Measurements from ENCODE around the gene CPA3. TPM values are rescaled to one million over a fixed set of nuclear protein-coding genes. Genes with fewer than 3 reads are reported as not detected.

Gene CPA3
- total RNA-seq, 2 donors from 2014 or later: not detected

DNA sequence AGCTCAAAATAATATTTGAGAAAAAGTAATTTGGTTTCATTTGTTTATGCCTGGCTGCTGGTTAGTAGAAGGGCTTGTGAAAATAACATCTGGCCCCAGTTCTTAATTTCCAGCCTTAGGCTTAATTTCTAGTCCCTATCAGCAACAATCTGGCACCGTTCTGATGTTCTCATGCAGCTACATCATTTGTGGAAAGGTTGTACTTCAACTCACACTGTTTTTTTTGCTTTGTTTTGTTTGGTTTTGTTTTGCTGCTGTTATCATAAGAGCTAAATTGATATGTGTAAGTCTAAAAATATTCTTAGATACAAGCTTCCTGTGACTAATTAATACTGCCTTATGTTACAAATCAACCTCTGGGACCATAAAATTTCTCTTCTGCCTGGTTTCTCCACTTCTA is 8.9 kb downstream of the CPA3 start:
- Mint-ChIP-seq H3K9me3 (no peaks in the 10 kb centered on the region), H3K27ac (no peak overlapping the region), H3K27me3 (ENCODE audit: low read depth) (peaks cover 8% of the 10 kb centered on the region), H3K36me3 (ENCODE audit: insufficient read depth in 2 of 2) (no peaks in the 10 kb centered on the region), H3K4me1 (ENCODE audit: low read depth) (no peaks in the 10 kb centered on the region), H3K4me3 (no peak overlapping the region)
- ATAC-seq (replicated peaks in 1 of 2) (no peak), DNase-seq (no peak)

DNA sequence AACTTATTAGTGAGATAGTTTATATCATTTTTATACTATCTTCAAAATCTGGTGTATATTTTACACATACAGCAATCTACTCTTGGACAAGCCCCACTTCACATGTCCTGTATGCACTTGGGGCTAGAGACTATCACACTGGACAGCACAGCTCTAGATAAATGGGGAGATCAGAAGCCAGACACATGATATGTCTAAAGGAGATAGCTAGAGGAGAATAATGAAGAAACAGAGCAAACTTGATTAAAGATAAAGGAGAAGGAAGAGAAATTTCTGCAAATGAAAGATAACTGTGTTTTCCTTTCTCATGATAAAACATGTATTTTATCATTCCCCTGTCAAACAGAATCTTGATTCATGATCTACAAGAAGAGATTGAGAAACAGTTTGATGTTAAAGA is 13.0 kb downstream of the CPA3 start:
- H3K36me3 Mint-ChIP-seq (ENCODE audit: insufficient read depth in 2 of 2): no peaks in the 10 kb centered on the region
- no peak for ATAC-seq (replicated peaks in 1 of 2)

DNA sequence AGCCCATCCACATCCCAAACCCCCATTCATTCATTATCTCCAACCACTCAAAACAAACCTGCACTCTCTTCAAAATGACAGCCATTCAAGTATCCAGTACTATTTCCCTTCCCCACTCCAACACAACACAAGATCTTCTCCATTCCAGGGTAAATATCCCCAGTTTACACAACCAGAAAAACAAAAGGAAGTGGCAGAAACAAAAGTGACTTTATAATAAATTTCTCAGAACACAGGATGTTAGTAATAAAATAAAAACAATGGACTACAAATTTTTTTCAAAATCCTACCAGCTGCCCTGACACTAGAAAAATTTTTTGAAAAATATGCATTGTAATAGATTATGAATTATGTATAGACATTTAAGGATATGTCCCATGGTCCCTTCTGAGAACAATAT is 14.2 kb downstream of the CPA3 start:
- ATAC-seq (replicated peaks in 1 of 2) (no peak), DNase-seq (no peak)
- no peaks in the 10 kb centered on the region for H3K4me1 Mint-ChIP-seq (ENCODE audit: low read depth)
- no peak overlapping the region for H3K27ac Mint-ChIP-seq
- no peaks in the 10 kb centered on the region for H3K9me3 Mint-ChIP-seq
- H3K36me3 Mint-ChIP-seq (ENCODE audit: insufficient read depth in 2 of 2): no peaks in the 10 kb centered on the region
- H3K27me3 Mint-ChIP-seq (ENCODE audit: low read depth): peaks cover 8% of the 10 kb centered on the region
- no peak overlapping the region for H3K4me3 Mint-ChIP-seq

More for the DNA sequence above, 13.0 kb downstream of the CPA3 start:
- Mint-ChIP-seq H3K4me1 (ENCODE audit: low read depth) (no peaks in the 10 kb centered on the region), H3K4me3 (no peak overlapping the region), H3K9me3 (no peaks in the 10 kb centered on the region), H3K27me3 (ENCODE audit: low read depth) (peaks cover 8% of the 10 kb centered on the region), H3K27ac (no peak overlapping the region)
- no peak for DNase-seq

DNA sequence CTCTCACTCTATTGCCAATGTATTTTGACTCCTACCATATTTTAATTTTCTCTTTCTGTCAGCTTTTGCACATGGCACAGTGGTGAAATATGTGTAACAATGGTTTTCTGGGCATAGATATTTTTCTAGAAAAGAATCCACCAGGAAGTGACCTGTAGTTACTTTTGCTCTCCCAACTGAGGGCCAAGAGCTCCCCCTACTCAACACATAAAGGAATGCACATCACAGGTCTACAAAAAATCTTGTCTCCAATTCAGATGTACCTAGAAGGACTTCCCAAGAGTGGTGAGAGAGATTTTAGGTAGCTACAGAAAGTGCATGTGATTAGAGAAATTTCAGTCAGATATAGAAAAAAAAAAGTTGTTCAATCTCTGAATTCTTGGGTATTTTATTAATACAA is 15.6 kb downstream of the CPA3 start:
- Mint-ChIP-seq H3K4me3 (no peak overlapping the region), H3K4me1 (ENCODE audit: low read depth) (no peaks in the 10 kb centered on the region), H3K27ac (no peak overlapping the region), H3K9me3 (no peaks in the 10 kb centered on the region), H3K27me3 (ENCODE audit: low read depth) (peaks cover 8% of the 10 kb centered on the region), H3K36me3 (ENCODE audit: insufficient read depth in 2 of 2) (no peaks in the 10 kb centered on the region)
- DNase-seq (no peak), ATAC-seq (replicated peaks in 1 of 2) (no peak)

DNA sequence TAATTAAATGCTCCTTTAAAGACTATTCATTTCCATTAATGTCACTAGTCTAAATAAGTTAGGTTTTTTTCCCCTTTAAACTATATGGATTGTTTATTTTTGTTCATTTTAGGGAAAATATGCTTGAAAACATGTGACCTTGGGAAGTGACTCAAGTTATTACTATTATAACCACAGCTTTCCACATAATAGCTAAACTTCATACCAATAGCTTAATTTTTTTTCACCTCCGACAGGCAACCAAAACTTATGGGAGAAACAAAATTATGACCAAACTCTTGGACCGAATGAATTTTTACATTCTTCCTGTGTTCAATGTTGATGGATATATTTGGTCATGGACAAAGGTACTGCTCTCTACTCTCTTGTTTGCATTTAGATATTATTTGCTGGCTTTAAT is 16.2 kb downstream of the CPA3 start:
- Mint-ChIP-seq H3K9me3 (no peaks in the 10 kb centered on the region), H3K4me3 (no peak overlapping the region), H3K27me3 (ENCODE audit: low read depth) (peaks cover 8% of the 10 kb centered on the region), H3K36me3 (ENCODE audit: insufficient read depth in 2 of 2) (no peaks in the 10 kb centered on the region), H3K27ac (no peak overlapping the region), H3K4me1 (ENCODE audit: low read depth) (no peaks in the 10 kb centered on the region)
- no peak for ATAC-seq (replicated peaks in 1 of 2)
- DNase-seq: no peak

DNA sequence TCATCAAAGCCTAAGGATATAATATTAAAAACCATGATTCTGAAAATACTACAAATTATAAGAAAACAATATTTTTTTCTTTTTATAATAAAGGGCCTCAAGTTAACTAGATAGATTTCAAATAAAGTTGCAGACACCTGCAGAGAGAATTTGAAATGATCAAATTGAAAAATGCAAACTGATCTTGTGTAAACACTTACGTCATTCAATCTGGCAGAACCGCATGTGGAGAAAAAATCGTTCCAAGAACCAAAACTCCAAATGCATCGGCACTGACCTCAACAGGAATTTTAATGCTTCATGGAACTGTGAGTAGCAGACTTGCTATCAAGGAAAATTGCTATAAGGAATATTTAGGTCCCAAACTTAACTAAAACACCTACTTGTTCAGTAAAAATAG is 17.2 kb downstream of the CPA3 start:
- Mint-ChIP-seq H3K27ac (no peak overlapping the region), H3K4me3 (no peak overlapping the region), H3K36me3 (ENCODE audit: insufficient read depth in 2 of 2) (no peaks in the 10 kb centered on the region), H3K27me3 (ENCODE audit: low read depth) (peaks cover 8% of the 10 kb centered on the region), H3K4me1 (ENCODE audit: low read depth) (no peaks in the 10 kb centered on the region), H3K9me3 (no peaks in the 10 kb centered on the region)
- no peak for DNase-seq
- ATAC-seq (replicated peaks in 1 of 2): no peak

DNA sequence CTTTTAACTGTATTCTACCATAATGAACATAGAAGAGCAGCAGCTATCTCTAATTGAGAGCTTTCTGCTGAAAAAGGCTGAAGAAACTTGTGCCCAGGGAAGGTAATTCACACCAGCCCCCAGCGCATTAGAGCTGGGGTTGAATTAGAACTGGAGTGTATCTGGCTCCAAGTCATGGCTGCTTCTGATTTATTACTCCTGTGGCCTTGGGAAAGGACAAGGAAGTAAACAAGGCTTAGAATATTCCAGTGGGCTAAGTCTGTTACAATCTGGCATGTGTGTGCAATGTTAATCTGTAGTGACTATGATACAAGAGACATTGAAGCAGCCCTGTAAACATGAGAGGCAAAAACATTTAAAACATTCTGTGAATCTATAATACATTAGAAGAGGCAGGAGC is 18.1 kb downstream of the CPA3 start:
- Mint-ChIP-seq H3K9me3 (no peaks in the 10 kb centered on the region), H3K27me3 (ENCODE audit: low read depth) (peaks cover 6% of the 10 kb centered on the region), H3K4me1 (ENCODE audit: low read depth) (no peaks in the 10 kb centered on the region), H3K36me3 (ENCODE audit: insufficient read depth in 2 of 2) (no peaks in the 10 kb centered on the region), H3K27ac (no peak overlapping the region), H3K4me3 (no peak overlapping the region)
- no peak for DNase-seq
- ATAC-seq (replicated peaks in 1 of 2): no peak

DNA sequence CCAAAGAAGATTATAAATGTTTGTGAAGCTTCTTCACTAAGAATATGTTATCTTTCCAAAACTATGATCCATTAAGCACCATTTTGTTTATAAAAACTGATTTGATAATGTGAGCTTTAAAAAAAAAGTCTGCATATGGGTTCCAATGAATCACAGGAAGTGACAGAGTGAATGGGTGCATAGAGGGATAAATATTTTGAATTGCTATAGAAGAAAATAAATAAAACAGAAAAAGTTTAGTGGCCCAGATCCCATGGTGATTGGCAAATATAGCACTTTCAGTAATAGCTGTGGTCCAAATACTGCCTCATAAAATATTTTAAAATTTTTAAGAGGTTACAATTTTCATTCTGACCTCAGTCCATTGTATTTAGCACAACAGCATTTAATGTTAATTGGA is 19.2 kb downstream of the CPA3 start:
- no peaks in the 10 kb centered on the region for H3K9me3 Mint-ChIP-seq
- DNase-seq (no peak), ATAC-seq (replicated peaks in 1 of 2) (no peak)
- H3K4me3 Mint-ChIP-seq: no peak overlapping the region
- H3K27me3 Mint-ChIP-seq (ENCODE audit: low read depth): peaks cover 6% of the 10 kb centered on the region
- no peak overlapping the region for H3K27ac Mint-ChIP-seq
- H3K4me1 Mint-ChIP-seq (ENCODE audit: low read depth): no peaks in the 10 kb centered on the region
- H3K36me3 Mint-ChIP-seq (ENCODE audit: insufficient read depth in 2 of 2): no peaks in the 10 kb centered on the region

DNA sequence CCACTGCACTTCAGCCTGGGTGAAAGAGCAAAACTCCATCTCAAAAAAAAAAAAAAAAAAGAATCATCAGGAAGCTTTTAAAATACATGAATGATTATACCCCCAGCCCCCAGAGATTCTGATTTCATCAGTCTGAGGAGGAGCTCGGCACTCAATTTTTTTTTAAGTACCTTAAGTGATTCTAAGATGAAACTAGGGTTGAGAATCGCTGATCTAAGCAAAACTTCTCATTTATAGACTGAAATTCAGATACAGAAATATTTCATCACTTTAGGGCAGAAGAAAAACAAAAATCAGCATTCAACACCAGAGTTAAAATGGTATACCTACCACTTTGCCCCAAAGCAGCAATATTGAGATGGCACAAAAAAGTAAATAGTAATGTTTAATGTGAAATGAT is 24.7 kb downstream of the CPA3 start:
- H3K36me3 Mint-ChIP-seq (ENCODE audit: insufficient read depth in 2 of 2): peaks cover 0 to 1% of the 10 kb centered on the region in 2 donors
- ATAC-seq (replicated peaks in 1 of 2): no peak

DNA sequence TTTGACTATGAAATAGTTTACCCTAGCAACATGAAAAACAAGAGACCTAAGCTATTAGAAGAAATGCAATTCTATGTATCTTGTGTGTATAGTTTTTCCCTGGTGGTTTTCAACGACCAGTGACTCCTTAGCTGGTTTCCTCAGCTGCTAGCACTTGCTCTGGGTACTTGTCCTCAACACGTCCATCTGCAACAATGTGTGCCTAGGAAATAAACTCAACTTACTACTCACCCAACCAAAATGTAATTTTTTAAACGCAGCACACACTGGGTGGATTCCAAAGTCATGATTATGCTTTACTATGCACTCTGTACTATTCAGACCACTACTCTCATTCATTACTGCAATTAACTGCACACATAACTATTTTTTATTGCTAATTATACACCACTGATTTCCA is 31.0 kb downstream of the CPA3 start:
- H3K4me1 Mint-ChIP-seq (ENCODE audit: low read depth): no peaks in the 10 kb centered on the region
- H3K27ac Mint-ChIP-seq: no peak overlapping the region
- no peaks in the 10 kb centered on the region for H3K9me3 Mint-ChIP-seq
- H3K36me3 Mint-ChIP-seq (ENCODE audit: insufficient read depth in 2 of 2): peaks cover 0 to 1% of the 10 kb centered on the region in 2 donors
- ATAC-seq (replicated peaks in 1 of 2) (no peak), DNase-seq (no peak)
- H3K27me3 Mint-ChIP-seq (ENCODE audit: low read depth): peaks cover 6% of the 10 kb centered on the region
- H3K4me3 Mint-ChIP-seq: no peak overlapping the region

More for the DNA sequence above, 24.7 kb downstream of the CPA3 start:
- Mint-ChIP-seq H3K9me3 (no peaks in the 10 kb centered on the region), H3K27ac (no peak overlapping the region), H3K27me3 (ENCODE audit: low read depth) (peaks cover 6% of the 10 kb centered on the region), H3K4me3 (no peak overlapping the region), H3K4me1 (ENCODE audit: low read depth) (no peaks in the 10 kb centered on the region)
- DNase-seq: no peak

DNA sequence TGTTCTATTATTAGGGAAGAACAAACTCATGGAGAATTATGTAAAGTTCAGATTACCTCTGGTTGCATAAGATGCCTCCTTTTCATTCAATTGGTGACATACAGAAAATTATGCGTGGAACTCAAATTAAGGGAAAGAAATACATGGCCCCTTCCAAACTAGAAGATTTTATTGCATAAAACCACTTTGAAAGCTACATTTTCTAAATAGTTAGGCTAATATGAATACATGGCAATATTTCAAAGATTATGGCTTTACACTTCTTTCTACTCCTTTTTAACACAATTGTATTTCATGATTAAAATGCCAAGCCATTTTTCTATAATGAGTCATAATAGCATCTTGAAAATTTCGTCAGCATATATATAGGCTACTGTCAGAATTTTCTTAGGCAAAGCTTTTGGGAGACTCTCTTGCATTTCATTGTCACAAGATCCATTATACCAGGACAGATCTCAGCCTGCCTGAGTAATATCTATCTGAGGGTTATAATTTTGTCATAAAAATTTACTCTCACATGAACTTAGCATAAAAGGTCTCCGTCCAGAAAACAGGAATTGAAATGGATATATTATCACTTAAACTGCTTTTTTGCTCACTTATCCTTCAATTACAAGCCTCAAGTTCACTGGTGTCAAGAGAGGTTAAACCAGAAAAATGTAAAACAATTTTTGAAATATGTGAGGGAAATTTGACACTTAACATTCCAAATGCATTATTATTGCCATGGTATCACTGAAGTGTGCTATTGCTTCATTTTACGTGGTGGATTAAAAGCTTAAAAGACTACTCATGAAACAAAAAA is 37.1 kb downstream of the CPA3 start:
- Mint-ChIP-seq H3K27ac (no peak overlapping the region), H3K4me1 (ENCODE audit: low read depth) (no peaks in the 10 kb centered on the region), H3K36me3 (ENCODE audit: insufficient read depth in 2 of 2) (no peaks in the 10 kb centered on the region), H3K27me3 (ENCODE audit: low read depth) (peaks cover 21% of the 10 kb centered on the region), H3K9me3 (no peaks in the 10 kb centered on the region), H3K4me3 (no peak overlapping the region)
- DNase-seq: no peak
- no peak for ATAC-seq (replicated peaks in 1 of 2)

DNA sequence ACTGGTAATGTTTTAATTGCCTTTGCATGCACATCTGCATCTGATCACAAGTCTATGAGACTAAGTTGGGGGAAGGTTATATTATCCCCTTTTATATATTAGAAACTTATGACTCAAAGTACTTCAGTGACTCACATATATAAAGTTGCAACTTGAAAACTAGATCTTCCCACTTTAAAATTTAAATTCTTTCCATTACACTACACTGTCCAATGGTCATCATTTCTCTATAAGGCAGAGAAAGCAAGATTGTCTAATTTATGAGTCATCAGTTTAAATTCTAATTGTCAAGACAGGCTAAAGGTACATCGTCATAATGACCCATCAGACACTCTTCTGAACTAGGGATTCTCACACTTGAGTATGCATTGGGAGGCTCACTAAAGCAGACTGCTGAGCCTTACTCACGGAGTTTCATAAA is 37.9 kb downstream of the CPA3 start:
- DNase-seq (no peak), ATAC-seq (replicated peaks in 1 of 2) (no peak)
- no peak overlapping the region for H3K4me3 Mint-ChIP-seq
- peaks cover 15% of the 10 kb centered on the region for H3K27me3 Mint-ChIP-seq (ENCODE audit: low read depth)
- H3K9me3 Mint-ChIP-seq: no peaks in the 10 kb centered on the region
- no peak overlapping the region for H3K27ac Mint-ChIP-seq
- no peaks in the 10 kb centered on the region for H3K36me3 Mint-ChIP-seq (ENCODE audit: insufficient read depth in 2 of 2)
- H3K4me1 Mint-ChIP-seq (ENCODE audit: low read depth): no peaks in the 10 kb centered on the region

DNA sequence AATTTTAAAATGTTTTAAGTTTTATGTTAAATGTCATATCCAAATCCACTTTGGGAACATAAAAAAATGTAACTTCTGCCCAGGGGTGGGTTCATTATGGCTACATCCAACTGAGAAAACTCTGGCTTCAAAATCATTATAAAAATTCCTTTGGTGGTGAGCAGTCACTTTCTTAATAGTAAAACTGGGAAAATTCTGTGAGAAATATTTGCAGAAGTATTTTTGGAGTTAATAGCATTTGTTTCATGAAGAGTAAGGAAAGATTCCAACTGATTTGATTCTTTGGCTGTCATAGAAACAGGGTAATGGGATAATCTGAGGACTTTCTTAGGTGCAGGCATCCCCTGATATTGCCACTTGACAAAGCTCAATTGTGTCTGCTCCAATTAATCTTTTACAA is 38.8 kb downstream of the CPA3 start:
- DNase-seq (no peak), ATAC-seq (replicated peaks in 1 of 2) (no peak)
- Mint-ChIP-seq H3K4me1 (ENCODE audit: low read depth) (no peaks in the 10 kb centered on the region), H3K27ac (no peak overlapping the region), H3K27me3 (ENCODE audit: low read depth) (peaks cover 19% of the 10 kb centered on the region), H3K4me3 (no peak overlapping the region), H3K9me3 (no peaks in the 10 kb centered on the region), H3K36me3 (ENCODE audit: insufficient read depth in 2 of 2) (no peaks in the 10 kb centered on the region)

DNA sequence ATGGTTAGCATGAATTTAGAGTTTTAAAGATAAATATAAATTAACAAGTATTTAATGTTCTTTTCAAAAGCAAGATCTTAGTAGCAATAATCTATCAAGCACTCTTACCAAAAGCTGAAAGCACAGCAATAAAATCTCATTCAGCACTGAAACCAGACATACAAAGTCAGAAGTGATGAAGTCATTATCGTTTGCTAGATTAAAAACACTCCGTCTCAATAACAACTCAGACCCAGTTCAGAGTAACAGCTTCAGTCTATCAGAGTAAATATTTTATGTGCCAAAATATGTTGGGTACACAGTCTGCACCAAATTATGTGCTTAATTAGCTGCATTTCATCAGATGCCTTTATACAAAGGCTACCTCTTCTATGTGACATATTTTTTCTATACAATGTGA is 41.6 kb downstream of the CPA3 start:
- H3K4me1 Mint-ChIP-seq (ENCODE audit: low read depth): no peaks in the 10 kb centered on the region
- DNase-seq (no peak), ATAC-seq (replicated peaks in 1 of 2) (no peak)
- H3K36me3 Mint-ChIP-seq (ENCODE audit: insufficient read depth in 2 of 2): no peaks in the 10 kb centered on the region
- no peak overlapping the region for H3K27ac Mint-ChIP-seq
- H3K9me3 Mint-ChIP-seq: no peaks in the 10 kb centered on the region
- peaks cover 19% of the 10 kb centered on the region for H3K27me3 Mint-ChIP-seq (ENCODE audit: low read depth)
- no peak overlapping the region for H3K4me3 Mint-ChIP-seq

All from activated T-cell treated with anti-CD3 and anti-CD28 coated beads, Interleukin-2, amount 50 U/mL, for 72 hours (primary cell).